GM23338 (cell line): ENCODE data around the gene DYSF. TPM values are rescaled to one million over a fixed set of nuclear protein-coding genes. Genes with fewer than 3 reads are reported as not detected.

Experiments used
- ATAC-seq: fragments of 200-7000 bp; cut with Tn5 transposase; 3 replicates; pipeline ENCODE4 v1.9.1; 2020
- DNase-seq: peaks from one replicate; pipeline ENCODE4 v3.0.0-alpha.2; 2015; ENCODE audit warnings: low spot score
- H2AFZ ChIP-seq: fragments of 200-600 bp; sonication (generic); 2 replicates; pipeline ENCODE4 v1.8.0; 2016; ENCODE audit warnings: antibody characterized with exemption, mild to moderate bottlenecking, moderate library complexity
- H3F3A ChIP-seq: fragments of 200-600 bp; sonication (generic); replicated peaks from 2 replicates; pipeline ENCODE4 v1.8.0; 2017; ENCODE audit warnings: antibody characterized with exemption, mixed run types, low read depth
- H3K27ac ChIP-seq: fragments of 200-600 bp; sonication (generic); 2 replicates; pipeline ENCODE4 v1.6.1; 2016; ENCODE audit warnings: low read depth
- H3K27me3 ChIP-seq: fragments of 200-600 bp; sonication (generic); 2 replicates; pipeline ENCODE4 v1.8.0; 2016; ENCODE audit warnings: mild to moderate bottlenecking, mixed run types, moderate library complexity; ENCODE audit not compliant: insufficient read depth
- H3K36me3 ChIP-seq: fragments of 200-600 bp; sonication (generic); 2 replicates; pipeline ENCODE4 v1.8.0; 2016; ENCODE audit warnings: mild to moderate bottlenecking; ENCODE audit not compliant: insufficient read depth
- H3K4me1 ChIP-seq: fragments of 200-600 bp; sonication (generic); 2 replicates; pipeline ENCODE4 v1.8.0; 2016; ENCODE audit warnings: mild to moderate bottlenecking, moderate library complexity; ENCODE audit not compliant: insufficient read depth
- H3K4me2 ChIP-seq: fragments of 200-600 bp; sonication (generic); 2 replicates; pipeline ENCODE4 v1.7.1; 2017; ENCODE audit warnings: mixed run types
- H3K4me3 ChIP-seq: fragments of 200-600 bp; sonication (generic); 2 replicates; pipeline ENCODE4 v1.6.1; 2016; ENCODE audit warnings: mixed run types
- H3K79me2 ChIP-seq: fragments of 200-600 bp; sonication (generic); replicated peaks from 2 replicates; pipeline ENCODE4 v1.8.0; 2017; ENCODE audit warnings: mild to moderate bottlenecking; ENCODE audit not compliant: insufficient read depth
- H3K9me2 ChIP-seq: fragments of 200-600 bp; sonication (generic); 2 replicates; pipeline ENCODE4 v1.8.0; 2017; ENCODE audit not compliant: insufficient read depth
- H4K20me1 ChIP-seq: fragments of 200-600 bp; sonication (generic); replicated peaks from 2 replicates; pipeline ENCODE4 v1.8.0; 2017; ENCODE audit warnings: mild to moderate bottlenecking; ENCODE audit not compliant: insufficient read depth
- H3K27ac Mint-ChIP-seq: 2 replicates; pipeline ENCODE4 v1.8.0; 2020; ENCODE audit warnings: inconsistent platforms, mild to moderate bottlenecking, moderate library complexity, mixed read lengths
- H3K27me3 Mint-ChIP-seq: 3 replicates; pipeline ENCODE4 v1.8.0; 2022; ENCODE audit warnings: low read depth, mild to moderate bottlenecking, moderate library complexity, mixed read lengths, inconsistent platforms; ENCODE audit not compliant: insufficient read depth, poor library complexity
- H3K36me3 Mint-ChIP-seq: 3 replicates; pipeline ENCODE4 v1.8.0; 2021; ENCODE audit warnings: low read depth, mild to moderate bottlenecking, inconsistent platforms, moderate library complexity, mixed read lengths
- H3K4me1 Mint-ChIP-seq: 3 replicates; pipeline ENCODE4 v1.8.0; 2020; ENCODE audit warnings: mild to moderate bottlenecking, inconsistent platforms, mixed read lengths
- H3K4me3 Mint-ChIP-seq: 3 replicates; pipeline ENCODE4 v1.8.0; 2021; ENCODE audit warnings: moderate library complexity, mild to moderate bottlenecking, inconsistent platforms, mixed read lengths
- H3K9me3 Mint-ChIP-seq: 3 replicates; pipeline ENCODE4 v1.8.0; 2020; ENCODE audit warnings: moderate library complexity, mild to moderate bottlenecking, inconsistent platforms, mixed read lengths
- CREB1 ChIP-seq: fragments of 250-450 bp; sonication (Bioruptor Pico); IDR thresholded peaks from 2 replicates; pipeline ENCODE4 v1.5.0; 2020; ENCODE audit warnings: low read depth, mild to moderate bottlenecking, moderate library complexity
- CTCF ChIP-seq, 2 experiments: fragments of 200-600 bp in 1 of 2; sonication (generic) in 1 of 2; conservative IDR thresholded peaks; 2 replicates each; pipeline versions ENCODE4 v1.5.1 to v1.6.1; 2016 to 2017; ENCODE audit warnings: antibody characterized with exemption in 2 of 2, low read depth in 2 of 2, mild to moderate bottlenecking in 2 of 2, moderate library complexity in 1 of 2
- ETS1 ChIP-seq: IDR thresholded peaks from 2 replicates; pipeline ENCODE4 v1.6.1; 2016; ENCODE audit warnings: antibody characterized with exemption
- EZH2 ChIP-seq: fragments of 200-600 bp; sonication (generic); IDR thresholded peaks from one replicate; pipeline ENCODE4 v1.8.0; 2017; ENCODE audit warnings: antibody characterized with exemption, mild to moderate bottlenecking, low read depth; ENCODE audit not compliant: unreplicated experiment
- EZH2phosphoT487 ChIP-seq: fragments of 200-600 bp; sonication (generic); IDR thresholded peaks from one replicate; pipeline ENCODE4 v1.8.1; 2018; ENCODE audit warnings: antibody characterized with exemption; ENCODE audit not compliant: unreplicated experiment
- JUNB ChIP-seq: IDR thresholded peaks from one replicate; pipeline ENCODE4 v1.6.1; 2016; ENCODE audit warnings: antibody characterized with exemption; ENCODE audit not compliant: unreplicated experiment
- NANOG ChIP-seq: IDR thresholded peaks from 2 replicates; pipeline ENCODE4 v1.6.1; 2016; ENCODE audit warnings: antibody characterized with exemption, borderline replicate concordance
- POLR2AphosphoS5 ChIP-seq: IDR thresholded peaks from 2 replicates; pipeline ENCODE4 v1.6.1; 2016; ENCODE audit warnings: antibody characterized with exemption, low read depth
- REST ChIP-seq: IDR thresholded peaks from one replicate; pipeline ENCODE4 v1.6.1; 2018; ENCODE audit warnings: antibody characterized with exemption; ENCODE audit not compliant: unreplicated experiment
- STAT1 ChIP-seq: IDR thresholded peaks from one replicate; pipeline ENCODE4 v1.6.1; 2016; ENCODE audit warnings: antibody characterized with exemption; ENCODE audit not compliant: unreplicated experiment
- ZNF114 ChIP-seq: fragments of 250-450 bp; sonication (Bioruptor Pico); IDR thresholded peaks from 2 replicates; pipeline ENCODE4 v1.5.0; 2020; ENCODE audit warnings: mild to moderate bottlenecking, moderate library complexity
- ZNF331 ChIP-seq: fragments of 250-450 bp; sonication (Bioruptor Pico); IDR thresholded peaks from 2 replicates; pipeline ENCODE4 v1.5.0; 2020; ENCODE audit warnings: low read depth, mild to moderate bottlenecking, moderate library complexity
- ZNF462 ChIP-seq: fragments of 250-450 bp; sonication (Bioruptor Pico); IDR thresholded peaks from 2 replicates; pipeline ENCODE4 v1.5.0; 2020; ENCODE audit warnings: mild to moderate bottlenecking, moderate library complexity
- polyA plus RNA-seq: library from polyadenylated mRNA; unstranded; fragments of >200 nt; fragmentation: Nextera tagmentation; extraction: Ambion mirVana; gene quantifications from 2 replicates; pipeline ENCODE4 v1.2.1, GENCODE V29; 2016
- total RNA-seq: library from RNA; depleted of rRNA; stranded (reverse); fragments of >200 nt; shearing (Covaris generic); gene quantifications from 2 replicates; pipeline ENCODE4 v1.2.3, GENCODE V29; 2014

The DYSF gene
- total and polyA plus RNA-seq, 2 experiments from 2014 or later = 7.3 to 21.3 TPM

GRCh38 chr2:71559080-71559827 lies 105.9 kb downstream of the DYSF start:
- H3K4me3 Mint-ChIP-seq = no peak overlapping the region
- Histone ChIP-seq H4K20me1 (no peaks in the 10 kb centered on the region), H3F3A (no peaks in the 10 kb centered on the region), H3K27ac (no peak overlapping the region), H3K27me3 (no peaks in the 10 kb centered on the region), H3K36me3 (no peaks in the 10 kb centered on the region), H2AFZ (no peak overlapping the region), H3K4me2 (no peak overlapping the region), H3K4me3 (no peak overlapping the region), H3K9me2 (no peaks in the 10 kb centered on the region), H3K79me2 (no peaks in the 10 kb centered on the region), H3K4me1 (no peaks in the 10 kb centered on the region)
- DNase-seq (no peak), ATAC-seq (no peak)
- H3K4me1 Mint-ChIP-seq = peaks cover 21% of the 10 kb centered on the region
- H3K27me3 Mint-ChIP-seq = peaks cover 12% of the 10 kb centered on the region
- no peaks in the 10 kb centered on the region; the same call in 2 of the 3 replicates for H3K9me3 Mint-ChIP-seq
- no peak for TF ChIP-seq JUNB
- no peak for TF ChIP-seq NANOG
- no peak for TF ChIP-seq EZH2
- no peak for TF ChIP-seq ZNF114
- no peak for TF ChIP-seq POLR2AphosphoS5
- TF ChIP-seq ETS1 = no peak
- TF ChIP-seq REST = no peak
- no peak for TF ChIP-seq CTCF (conservative IDR thresholded peaks at IDR 0.05; ENCODE audit: low read depth in 2 of 2)
- no peak for TF ChIP-seq CREB1
- TF ChIP-seq ZNF462 (CRISPR knock-in tag) = no peak
- TF ChIP-seq ZNF331 (CRISPR knock-in tag) = no peak
- no peak for TF ChIP-seq STAT1
- TF ChIP-seq EZH2phosphoT487 = no peak
- peak overlapping the region; percentile 85 for H3K27ac Mint-ChIP-seq
- H3K36me3 Mint-ChIP-seq = peaks cover 6% of the 10 kb centered on the region
